ENCODE data around the gene ALOX15.
"Not testable (repeated sequence)": the region's sequence is repeated elsewhere in the genome, so short reads cannot be mapped to it uniquely, and the experiment has no call there.

- TF ChIP-seq, protein P1, sequence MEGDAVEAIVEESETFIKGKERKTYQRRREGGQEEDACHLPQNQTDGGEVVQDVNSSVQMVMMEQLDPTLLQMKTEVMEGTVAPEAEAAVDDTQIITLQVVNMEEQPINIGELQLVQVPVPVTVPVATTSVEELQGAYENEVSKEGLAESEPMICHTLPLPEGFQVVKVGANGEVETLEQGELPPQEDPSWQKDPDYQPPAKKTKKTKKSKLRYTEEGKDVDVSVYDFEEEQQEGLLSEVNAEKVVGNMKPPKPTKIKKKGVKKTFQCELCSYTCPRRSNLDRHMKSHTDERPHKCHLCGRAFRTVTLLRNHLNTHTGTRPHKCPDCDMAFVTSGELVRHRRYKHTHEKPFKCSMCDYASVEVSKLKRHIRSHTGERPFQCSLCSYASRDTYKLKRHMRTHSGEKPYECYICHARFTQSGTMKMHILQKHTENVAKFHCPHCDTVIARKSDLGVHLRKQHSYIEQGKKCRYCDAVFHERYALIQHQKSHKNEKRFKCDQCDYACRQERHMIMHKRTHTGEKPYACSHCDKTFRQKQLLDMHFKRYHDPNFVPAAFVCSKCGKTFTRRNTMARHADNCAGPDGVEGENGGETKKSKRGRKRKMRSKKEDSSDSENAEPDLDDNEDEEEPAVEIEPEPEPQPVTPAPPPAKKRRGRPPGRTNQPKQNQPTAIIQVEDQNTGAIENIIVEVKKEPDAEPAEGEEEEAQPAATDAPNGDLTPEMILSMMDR (IDR thresholded peaks at IDR 0.05; ENCODE audit: borderline replicate concordance, extremely low read depth, low read length, poor library complexity, severe bottlenecking): not testable (repeated sequence)
- not testable (repeated sequence) for TF ChIP-seq EZH2 (IDR thresholded peaks at IDR 0.05; ENCODE audit: borderline replicate concordance, low read depth, low read length, severe bottlenecking)
Measured at GRCh38 chr17:4604736-4605135, 36.7 kb downstream of the ALOX15 start.
